ENCODE results near the gene MORN3.

MORN3 gene

DNA sequence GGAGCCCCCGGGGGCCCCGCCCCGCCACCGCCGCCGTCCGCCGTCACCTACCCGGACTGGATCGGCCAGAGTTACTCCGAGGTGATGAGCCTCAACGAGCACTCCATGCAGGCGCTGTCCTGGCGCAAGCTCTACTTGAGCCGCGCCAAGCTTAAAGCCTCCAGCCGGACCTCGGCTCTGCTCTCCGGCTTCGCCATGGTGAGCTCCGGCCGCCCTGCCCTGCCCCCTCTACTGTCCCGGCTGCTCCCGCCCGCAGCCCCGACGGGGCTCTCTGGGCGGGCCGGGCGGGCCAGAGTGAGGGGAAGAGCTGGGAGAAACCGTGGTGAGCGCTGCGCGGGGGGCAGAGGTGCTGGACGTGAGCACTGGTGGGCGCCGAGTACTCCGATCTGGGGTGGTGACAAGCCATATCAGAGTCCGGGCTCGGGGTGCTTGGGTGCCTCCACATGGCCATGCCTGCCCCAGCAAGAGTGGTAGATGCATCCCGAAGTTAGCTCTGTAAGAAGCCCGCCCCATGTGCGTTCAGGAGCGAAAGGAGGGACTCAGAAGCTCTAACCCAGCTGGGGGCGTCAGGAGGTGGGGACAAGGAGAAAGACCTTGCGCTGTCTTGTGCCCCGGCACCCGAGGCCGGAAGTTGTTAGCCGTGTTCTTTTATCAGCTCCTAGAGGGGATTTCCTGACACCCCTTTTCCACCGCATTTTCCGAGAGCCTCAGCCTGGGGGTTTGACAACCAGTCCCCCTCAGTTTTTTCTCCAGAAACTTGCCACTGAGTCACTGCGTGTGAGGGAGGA lies 42.4 kb downstream of the MORN3 start:
- peak; percentile 65 to 84 for DNase-seq (ENCODE audit: low spot score in 2 of 2)
- peak overlapping the region; percentile 95 for H3K27ac Mint-ChIP-seq (ENCODE audit: low read depth)
- H3K4me3 Mint-ChIP-seq = peak overlapping the region; percentile 92
- no peaks in the 10 kb centered on the region for H3K9me3 Mint-ChIP-seq
- H3K27me3 Mint-ChIP-seq = no peaks in the 10 kb centered on the region
- peak; percentile 59 for ATAC-seq (replicated peaks; ENCODE audit: extremely low read depth, poor library complexity, severe bottlenecking)
- peaks cover 31% of the 10 kb centered on the region for H3K36me3 Mint-ChIP-seq (ENCODE audit: insufficient read depth)
- H3K4me1 Mint-ChIP-seq = peaks cover 65% of the 10 kb centered on the region

DNA sequence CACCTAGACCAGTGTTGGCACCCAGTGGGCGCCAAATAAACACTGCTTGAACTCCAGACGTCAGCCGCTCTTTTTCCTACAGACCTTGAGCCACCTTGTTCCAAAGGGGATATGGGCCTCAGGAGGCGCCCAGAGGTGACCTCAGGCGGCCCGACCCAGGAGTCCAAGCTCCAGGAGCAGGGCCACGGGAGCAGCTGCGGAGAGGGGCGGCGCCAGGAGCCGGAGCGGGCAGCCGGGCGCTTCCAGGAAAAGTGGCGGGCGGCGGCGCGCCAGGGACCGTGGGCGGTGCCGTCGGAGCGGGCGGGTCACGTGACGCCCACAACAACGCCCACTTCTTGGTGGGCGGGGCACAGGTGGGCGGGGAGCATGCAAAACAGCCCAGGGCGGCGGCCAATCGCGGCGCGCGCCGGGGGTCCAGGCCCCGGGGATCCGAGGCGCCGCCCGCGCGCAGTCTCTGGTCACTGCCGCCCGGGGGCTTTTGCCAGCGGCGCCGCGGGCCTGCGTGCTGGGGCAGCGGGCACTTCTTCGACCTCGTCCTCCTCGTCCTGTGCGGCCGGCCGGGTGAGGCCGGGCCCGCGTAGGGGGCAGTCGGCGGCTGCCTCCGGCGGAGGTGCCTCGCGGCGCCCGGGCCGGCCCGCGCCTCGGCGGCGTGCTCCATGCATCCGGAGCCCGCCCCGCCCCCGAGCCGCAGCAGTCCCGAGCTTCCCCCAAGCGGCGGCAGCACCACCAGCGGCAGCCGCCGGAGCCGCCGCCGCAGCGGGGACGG lies 43.2 kb downstream of the MORN3 start, which contains the start of gene ORAI1:
TSS of gene ORAI1 (plus strand) at position 444 of the 766 bp plus-strand sequence.
- DNase-seq (ENCODE audit: low spot score in 2 of 2) (peak; percentile 92 to 93), ATAC-seq (replicated peaks; ENCODE audit: extremely low read depth, poor library complexity, severe bottlenecking) (peak; percentile 66)
- Mint-ChIP-seq H3K9me3 (no peaks in the 10 kb centered on the region), H3K36me3 (ENCODE audit: insufficient read depth) (peaks cover 28% of the 10 kb centered on the region), H3K27ac (ENCODE audit: low read depth) (peak within 1 kb of the TSS; percentile 95), H3K27me3 (no peaks in the 10 kb centered on the region), H3K4me3 (peak within 1 kb of the TSS; percentile 92), H3K4me1 (peaks cover 57% of the 10 kb centered on the region)

DNA sequence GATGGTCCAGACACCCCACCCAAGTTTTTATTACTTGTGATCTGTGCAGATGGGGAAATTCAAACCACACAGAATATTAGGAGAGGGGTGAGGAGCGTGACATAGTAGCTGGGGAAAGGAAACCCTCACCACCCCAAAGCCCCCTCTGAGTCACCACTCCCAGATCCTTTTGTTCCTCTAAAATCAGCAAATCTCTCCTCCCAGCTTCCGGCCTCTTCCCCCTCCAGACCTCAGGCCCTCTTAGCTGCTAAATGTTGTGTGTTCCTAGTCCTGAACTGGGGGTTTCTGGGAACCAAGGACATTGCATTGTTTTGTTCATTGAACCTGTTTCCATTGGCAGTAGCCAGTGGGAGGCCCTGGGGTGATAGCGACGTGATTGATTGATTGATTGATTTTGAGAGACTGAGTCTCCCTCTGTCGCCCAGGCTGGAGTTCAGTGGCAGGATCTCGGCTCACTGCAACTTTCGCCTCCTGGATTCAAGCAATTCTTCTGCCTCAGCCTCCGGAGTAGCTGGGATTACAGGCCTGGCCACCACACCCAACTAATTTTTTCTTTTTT lies 49.0 kb downstream of the MORN3 start:
- DNase-seq (ENCODE audit: low spot score in 2 of 2) (no peak), ATAC-seq (replicated peaks; ENCODE audit: extremely low read depth, poor library complexity, severe bottlenecking) (no peak)
- Mint-ChIP-seq H3K4me3 (no peak overlapping the region), H3K4me1 (peaks cover 13% of the 10 kb centered on the region), H3K9me3 (no peaks in the 10 kb centered on the region), H3K27me3 (no peaks in the 10 kb centered on the region), H3K36me3 (ENCODE audit: insufficient read depth) (peaks cover 9% of the 10 kb centered on the region), H3K27ac (ENCODE audit: low read depth) (no peak overlapping the region)

DNA sequence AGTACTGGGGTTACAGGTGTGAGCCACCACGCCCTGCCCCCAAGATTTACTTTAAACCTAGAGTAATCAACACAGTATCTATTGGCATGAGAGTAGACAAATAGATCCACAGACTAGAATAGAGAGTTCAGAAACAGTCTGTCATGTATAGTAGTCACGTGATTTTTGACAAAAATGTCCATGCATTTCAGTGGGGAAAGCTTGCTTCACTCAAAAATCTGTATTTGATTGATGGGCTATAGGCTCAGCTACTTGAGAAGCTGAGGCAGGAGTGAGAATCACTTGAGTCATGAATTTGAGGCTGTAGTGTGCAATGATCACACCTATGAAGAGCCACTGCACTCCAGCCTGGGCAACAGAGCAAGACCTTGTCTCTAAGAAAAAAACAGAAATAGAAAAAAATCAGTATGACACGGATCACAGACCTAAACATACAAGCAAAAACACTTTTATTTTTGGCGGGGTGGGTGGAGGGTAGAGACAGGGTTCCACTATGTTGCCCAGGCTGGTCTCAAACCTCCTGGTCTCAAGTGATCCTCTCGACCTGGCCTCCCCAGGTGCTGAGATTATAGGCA lies 50.7 kb downstream of the MORN3 start:
- no peak overlapping the region for H3K27ac Mint-ChIP-seq (ENCODE audit: low read depth)
- ATAC-seq (replicated peaks; ENCODE audit: extremely low read depth, poor library complexity, severe bottlenecking) (no peak), DNase-seq (ENCODE audit: low spot score in 2 of 2) (no peak)
- no peaks in the 10 kb centered on the region for H3K27me3 Mint-ChIP-seq
- H3K36me3 Mint-ChIP-seq (ENCODE audit: insufficient read depth) = peaks cover 13% of the 10 kb centered on the region
- no peaks in the 10 kb centered on the region for H3K9me3 Mint-ChIP-seq
- H3K4me1 Mint-ChIP-seq = peaks cover 11% of the 10 kb centered on the region
- H3K4me3 Mint-ChIP-seq = no peak overlapping the region

DNA sequence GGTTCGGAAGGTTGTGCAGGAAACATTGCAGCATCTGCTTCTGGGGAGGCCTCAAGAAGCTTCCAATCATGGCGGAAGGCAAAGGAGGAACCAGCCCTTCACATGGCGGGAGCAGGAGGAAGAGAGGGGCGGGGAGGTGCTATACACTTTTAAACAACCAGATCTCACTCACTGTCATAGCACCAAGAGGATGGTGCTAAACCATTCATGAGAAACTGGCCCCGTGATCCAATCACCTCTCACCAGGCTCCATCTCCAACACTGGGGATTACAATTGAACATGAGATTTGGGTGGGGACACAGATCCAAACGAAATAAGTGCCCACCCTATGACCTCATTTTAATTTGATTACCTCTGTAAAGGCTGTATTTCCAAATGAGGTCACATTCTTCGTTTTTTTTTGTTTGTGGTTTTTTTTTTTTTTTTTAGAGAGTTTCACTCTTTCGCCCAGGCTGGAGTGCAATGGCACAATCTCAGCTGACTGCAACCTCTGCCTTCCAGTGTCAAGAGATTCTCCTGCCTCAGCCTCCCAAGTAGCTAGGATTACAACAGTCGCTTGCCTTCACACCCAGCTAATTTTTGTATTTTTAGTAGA lies 54.5 kb downstream of the MORN3 start:
- DNase-seq (ENCODE audit: low spot score in 2 of 2) (no peak), ATAC-seq (replicated peaks; ENCODE audit: extremely low read depth, poor library complexity, severe bottlenecking) (peak; percentile 78)
- peaks cover 11% of the 10 kb centered on the region for H3K36me3 Mint-ChIP-seq (ENCODE audit: insufficient read depth)
- no peaks in the 10 kb centered on the region for H3K9me3 Mint-ChIP-seq
- no peaks in the 10 kb centered on the region for H3K27me3 Mint-ChIP-seq
- peak overlapping the region; percentile 9 for H3K4me3 Mint-ChIP-seq
- H3K27ac Mint-ChIP-seq (ENCODE audit: low read depth) = peak overlapping the region; percentile 70
- peaks cover 12% of the 10 kb centered on the region for H3K4me1 Mint-ChIP-seq

DNA sequence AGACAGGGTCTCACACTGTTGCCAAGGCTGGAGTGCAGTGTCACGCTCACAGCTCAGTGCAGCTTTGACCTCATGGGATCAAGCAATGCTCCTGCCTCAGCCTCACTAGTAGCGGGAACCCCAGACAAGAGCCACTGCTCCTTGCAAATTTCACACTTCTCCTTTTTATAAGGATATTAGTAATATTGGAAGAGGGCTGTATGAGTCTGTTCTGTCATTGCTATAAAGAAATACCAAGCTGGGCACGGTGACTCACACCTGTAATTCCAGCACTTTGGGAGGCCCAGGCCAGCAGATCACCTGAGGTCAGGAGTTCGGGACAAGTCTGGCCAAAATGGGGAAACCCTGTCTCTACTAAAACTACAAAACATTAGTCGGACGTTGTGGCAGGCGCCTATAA lies 56.0 kb downstream of the MORN3 start:
- Mint-ChIP-seq H3K4me1 (peaks cover 12% of the 10 kb centered on the region), H3K27me3 (no peaks in the 10 kb centered on the region), H3K9me3 (no peaks in the 10 kb centered on the region), H3K4me3 (no peak overlapping the region), H3K27ac (ENCODE audit: low read depth) (no peak overlapping the region), H3K36me3 (ENCODE audit: insufficient read depth) (peaks cover 9% of the 10 kb centered on the region)
- ATAC-seq (replicated peaks; ENCODE audit: extremely low read depth, poor library complexity, severe bottlenecking) = no peak
- DNase-seq (ENCODE audit: low spot score in 2 of 2) = no peak

DNA sequence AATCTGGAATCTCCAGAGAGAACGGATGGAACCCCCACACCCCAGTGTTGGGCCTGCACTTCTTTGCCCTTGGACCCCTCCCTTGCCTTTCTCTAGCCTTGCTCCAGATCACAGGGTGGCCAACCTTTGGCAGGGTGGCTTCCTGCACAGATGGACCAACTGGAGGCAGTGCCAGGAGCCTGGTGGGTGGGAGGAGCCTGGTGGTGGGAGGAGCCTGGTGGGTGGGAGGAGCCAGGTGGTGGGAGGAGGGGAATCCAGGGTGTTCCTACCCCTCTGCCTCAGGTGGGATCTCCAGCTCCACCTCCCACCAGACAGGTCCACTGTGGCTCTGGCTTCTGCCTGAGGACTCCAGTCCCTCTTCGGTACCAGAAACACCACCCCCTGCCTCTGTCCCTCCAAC lies 58.1 kb downstream of the MORN3 start:
- Mint-ChIP-seq H3K27ac (ENCODE audit: low read depth) (peak overlapping the region; percentile 90), H3K27me3 (no peaks in the 10 kb centered on the region), H3K36me3 (ENCODE audit: insufficient read depth) (peaks cover 9% of the 10 kb centered on the region), H3K4me1 (peaks cover 12% of the 10 kb centered on the region), H3K9me3 (no peaks in the 10 kb centered on the region), H3K4me3 (no peak overlapping the region)
- no peak for DNase-seq (ENCODE audit: low spot score in 2 of 2)
- ATAC-seq (replicated peaks; ENCODE audit: extremely low read depth, poor library complexity, severe bottlenecking) = no peak

DNA sequence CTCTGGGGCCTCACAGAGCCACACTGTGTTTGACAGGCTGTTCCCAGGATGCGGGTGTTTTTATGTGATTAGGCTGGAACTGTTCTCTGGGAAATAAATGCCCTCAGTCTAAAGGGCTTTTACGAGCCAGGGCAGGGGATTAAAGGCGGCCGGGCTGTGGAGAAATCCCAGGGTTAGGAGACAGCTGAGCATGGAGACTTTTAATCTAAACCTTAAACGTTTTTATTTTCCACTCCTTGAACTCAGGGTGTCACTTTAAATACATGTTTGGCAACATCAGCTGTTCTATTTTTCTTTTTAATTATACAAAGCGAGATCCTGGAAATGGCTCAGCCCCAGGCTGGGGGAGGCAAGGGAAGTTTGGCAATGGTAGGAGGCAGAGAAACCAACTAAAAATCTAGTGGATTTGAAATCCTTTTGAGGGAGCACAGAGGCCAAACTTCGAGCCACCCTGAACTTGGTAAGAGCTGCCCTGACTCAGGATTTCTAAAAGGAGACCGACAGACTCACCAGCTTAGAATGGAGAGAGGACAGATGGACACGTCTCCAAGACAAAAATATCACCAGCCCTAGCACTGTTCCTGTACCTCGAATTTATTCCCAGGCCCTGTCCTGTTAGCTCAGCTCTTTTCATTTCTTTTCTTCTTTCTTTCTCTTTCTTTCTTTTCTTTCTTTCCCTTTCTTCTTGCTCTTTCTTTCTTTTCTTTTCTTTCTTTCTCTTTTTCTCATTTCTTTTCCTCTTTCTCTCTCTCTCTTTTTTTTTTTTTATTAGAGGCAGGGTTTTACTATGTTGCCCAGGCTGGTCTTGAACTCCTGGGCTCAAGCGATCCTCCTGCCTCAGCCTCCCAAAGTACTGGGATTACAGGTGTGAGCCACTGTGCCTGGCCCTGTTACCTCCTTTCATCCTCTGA lies 59.0 kb downstream of the MORN3 start:
- peaks cover 12% of the 10 kb centered on the region for H3K4me1 Mint-ChIP-seq
- DNase-seq (ENCODE audit: low spot score in 2 of 2) (no peak), ATAC-seq (replicated peaks; ENCODE audit: extremely low read depth, poor library complexity, severe bottlenecking) (no peak)
- peaks cover 7% of the 10 kb centered on the region for H3K36me3 Mint-ChIP-seq (ENCODE audit: insufficient read depth)
- H3K27me3 Mint-ChIP-seq = no peaks in the 10 kb centered on the region
- H3K9me3 Mint-ChIP-seq = no peaks in the 10 kb centered on the region
- H3K4me3 Mint-ChIP-seq = no peak overlapping the region
- peak overlapping the region; percentile 90 for H3K27ac Mint-ChIP-seq (ENCODE audit: low read depth)

DNA sequence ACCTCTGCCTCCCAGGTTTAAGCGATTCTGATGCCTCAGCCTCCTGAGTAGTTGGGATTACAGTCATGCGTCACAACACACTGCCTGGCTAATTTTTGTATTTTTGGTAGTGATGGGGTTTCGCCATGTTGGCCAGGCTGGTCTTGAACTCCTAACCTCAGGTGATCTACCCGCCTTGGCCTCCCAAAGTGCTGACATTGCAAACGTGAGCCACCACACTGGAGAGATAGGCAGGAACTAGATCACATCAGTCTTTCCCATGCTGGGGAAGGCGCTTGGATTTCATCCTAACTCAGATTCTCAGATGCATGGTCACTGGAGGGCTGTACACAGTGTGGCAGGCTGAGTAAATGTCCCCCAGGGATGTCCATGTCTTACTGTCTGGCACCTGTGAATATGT lies 61.2 kb downstream of the MORN3 start:
- no peaks in the 10 kb centered on the region for H3K9me3 Mint-ChIP-seq
- H3K4me1 Mint-ChIP-seq = peaks cover 6% of the 10 kb centered on the region
- no peak overlapping the region for H3K27ac Mint-ChIP-seq (ENCODE audit: low read depth)
- no peaks in the 10 kb centered on the region for H3K36me3 Mint-ChIP-seq (ENCODE audit: insufficient read depth)
- ATAC-seq (replicated peaks; ENCODE audit: extremely low read depth, poor library complexity, severe bottlenecking) (no peak), DNase-seq (ENCODE audit: low spot score in 2 of 2) (no peak)
- H3K4me3 Mint-ChIP-seq = no peak overlapping the region
- no peaks in the 10 kb centered on the region for H3K27me3 Mint-ChIP-seq

DNA sequence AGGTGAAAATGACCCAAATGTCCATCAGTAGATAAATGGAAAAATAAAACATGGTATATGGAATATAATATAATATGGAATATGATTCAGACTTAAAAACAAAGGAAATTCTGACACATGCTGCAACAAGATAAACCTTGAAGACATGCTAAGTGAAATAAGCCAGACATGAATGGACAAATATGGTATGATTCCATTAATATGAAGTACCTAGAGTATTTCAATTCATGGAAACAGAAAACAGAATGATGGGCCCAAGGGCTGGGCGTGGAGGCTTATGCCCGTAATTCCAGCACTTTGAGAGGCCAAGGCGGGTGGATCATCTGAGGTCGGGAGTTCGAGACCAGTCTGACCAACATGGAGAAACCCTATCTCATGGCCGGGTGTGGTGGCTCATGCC lies 65.9 kb downstream of the MORN3 start:
- DNase-seq (ENCODE audit: low spot score in 2 of 2) = no peak
- ATAC-seq (replicated peaks; ENCODE audit: extremely low read depth, poor library complexity, severe bottlenecking) = no peak
- no peaks in the 10 kb centered on the region for H3K27me3 Mint-ChIP-seq
- H3K4me3 Mint-ChIP-seq = no peak overlapping the region
- no peak overlapping the region for H3K27ac Mint-ChIP-seq (ENCODE audit: low read depth)
- no peaks in the 10 kb centered on the region for H3K4me1 Mint-ChIP-seq
- no peaks in the 10 kb centered on the region for H3K36me3 Mint-ChIP-seq (ENCODE audit: insufficient read depth)
- no peaks in the 10 kb centered on the region for H3K9me3 Mint-ChIP-seq

DNA sequence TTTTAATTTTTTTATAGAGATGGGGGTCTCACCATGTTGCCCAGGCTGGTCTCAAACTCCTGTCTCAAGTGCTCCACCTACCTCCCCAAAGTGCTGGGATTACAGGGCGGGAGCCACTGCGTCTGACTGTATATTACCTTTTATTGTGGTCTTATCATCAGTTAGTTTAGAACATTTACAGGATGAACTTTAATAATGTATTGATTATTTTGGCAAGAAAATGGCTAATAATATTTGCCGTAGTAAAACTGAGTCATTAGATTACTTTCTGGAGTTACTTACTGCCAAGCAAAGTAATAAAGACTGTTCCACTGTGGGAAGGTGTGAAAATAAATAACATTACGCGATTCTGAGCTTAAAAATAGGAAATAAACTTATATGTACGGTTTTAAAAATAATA lies 66.7 kb downstream of the MORN3 start:
- DNase-seq (ENCODE audit: low spot score in 2 of 2) (no peak), ATAC-seq (replicated peaks; ENCODE audit: extremely low read depth, poor library complexity, severe bottlenecking) (no peak)
- no peak overlapping the region for H3K4me3 Mint-ChIP-seq
- no peaks in the 10 kb centered on the region for H3K36me3 Mint-ChIP-seq (ENCODE audit: insufficient read depth)
- H3K4me1 Mint-ChIP-seq = no peaks in the 10 kb centered on the region
- H3K27me3 Mint-ChIP-seq = no peaks in the 10 kb centered on the region
- no peak overlapping the region for H3K27ac Mint-ChIP-seq (ENCODE audit: low read depth)
- no peaks in the 10 kb centered on the region for H3K9me3 Mint-ChIP-seq
